ENCODE data around the gene RFX3.

The RFX3 gene

GRCh38 chr9:3251309-3251708 is 274.5 kb downstream of the RFX3 start:
- Histone ChIP-seq H3K18ac (ENCODE audit: low read length) (no peak overlapping the region), H3K27ac (replicated peaks; ENCODE audit: low read length) (no peak overlapping the region), H3K23ac (ENCODE audit: low read depth, low read length, poor library complexity) (no peak overlapping the region), H3K4me2 (ENCODE audit: insufficient read depth, low read length, poor library complexity, severe bottlenecking) (no peak overlapping the region), H3K27me3 (ENCODE audit: control insufficient read depth in 3 of 3, insufficient read depth in 3 of 3, low read depth in 1 of 3, low read length in 3 of 3) (no peaks in the 10 kb centered on the region), H2BK12ac (ENCODE audit: low read length) (no peak overlapping the region), H3K36me3 (replicated peaks in 1 of 2; ENCODE audit: control insufficient read depth in 2 of 2, insufficient read depth in 2 of 2, low read length in 2 of 2) (peaks cover 6 to 90% of the 10 kb centered on the region in 2 donors), H3K4me3 (ENCODE audit: low read length in 2 of 2) (no peak overlapping the region), H3K4ac (ENCODE audit: low read length) (no peak overlapping the region), H2AFZ (ENCODE audit: low read length) (no peak overlapping the region), H3K79me1 (ENCODE audit: low read depth, low read length) (no peaks in the 10 kb centered on the region), H2BK15ac (ENCODE audit: low read length) (no peak overlapping the region), H4K91ac (ENCODE audit: low read depth, low read length, poor library complexity) (no peak overlapping the region), H2AK5ac (ENCODE audit: low read depth, low read length) (no peak overlapping the region), H2BK5ac (ENCODE audit: low read length) (no peak overlapping the region), H3K14ac (ENCODE audit: low read length) (no peak overlapping the region), H3K9me3 (replicated peaks in 1 of 2; ENCODE audit: control insufficient read depth in 2 of 2, insufficient read depth in 1 of 2, low read depth in 1 of 2, low read length in 2 of 2) (no peaks in the 10 kb centered on the region), H4K8ac (ENCODE audit: low read depth, low read length) (no peak overlapping the region), H3K4me1 (ENCODE audit: control insufficient read depth in 2 of 2, insufficient read depth in 1 of 2, low read depth in 1 of 2, low read length in 2 of 2) (no peaks in the 10 kb centered on the region), H2BK120ac (ENCODE audit: low read depth, low read length) (no peak overlapping the region), H3K9ac (ENCODE audit: low read depth, low read length, poor library complexity) (no peak overlapping the region)
- WGBS, 2 donors (ENCODE audit: extremely low coverage in 2 of 2, insufficient read length in 2 of 2, insufficient replicate concordance in 1 of 2), result no CpG with 5 or more reads among the region's 2 CpGs
- DNase-seq (ENCODE audit: low spot score), result no peak

GRCh38 chr9:3250741-3251140 is 275.1 kb downstream of the RFX3 start:
- Histone ChIP-seq H3K9me3 (replicated peaks in 1 of 2; ENCODE audit: control insufficient read depth in 2 of 2, insufficient read depth in 1 of 2, low read depth in 1 of 2, low read length in 2 of 2) (no peaks in the 10 kb centered on the region), H2AFZ (ENCODE audit: low read length) (no peak overlapping the region), H3K27me3 (ENCODE audit: control insufficient read depth in 3 of 3, insufficient read depth in 3 of 3, low read depth in 1 of 3, low read length in 3 of 3) (no peaks in the 10 kb centered on the region), H3K4me2 (ENCODE audit: insufficient read depth, low read length, poor library complexity, severe bottlenecking) (no peak overlapping the region), H3K4me1 (ENCODE audit: control insufficient read depth in 2 of 2, insufficient read depth in 1 of 2, low read depth in 1 of 2, low read length in 2 of 2) (no peaks in the 10 kb centered on the region), H2BK5ac (ENCODE audit: low read length) (no peak overlapping the region), H2BK15ac (ENCODE audit: low read length) (no peak overlapping the region), H3K4me3 (ENCODE audit: low read length in 2 of 2) (no peak overlapping the region), H3K9ac (ENCODE audit: low read depth, low read length, poor library complexity) (no peak overlapping the region), H3K4ac (ENCODE audit: low read length) (no peak overlapping the region), H4K91ac (ENCODE audit: low read depth, low read length, poor library complexity) (no peak overlapping the region), H3K36me3 (replicated peaks in 1 of 2; ENCODE audit: control insufficient read depth in 2 of 2, insufficient read depth in 2 of 2, low read length in 2 of 2) (peaks cover 8 to 91% of the 10 kb centered on the region in 2 donors), H3K14ac (ENCODE audit: low read length) (no peak overlapping the region), H3K18ac (ENCODE audit: low read length) (no peak overlapping the region), H3K23ac (ENCODE audit: low read depth, low read length, poor library complexity) (no peak overlapping the region), H3K27ac (replicated peaks; ENCODE audit: low read length) (no peak overlapping the region), H3K79me1 (ENCODE audit: low read depth, low read length) (no peaks in the 10 kb centered on the region), H4K8ac (ENCODE audit: low read depth, low read length) (no peak overlapping the region), H2BK12ac (ENCODE audit: low read length) (no peak overlapping the region), H2BK120ac (ENCODE audit: low read depth, low read length) (no peak overlapping the region), H2AK5ac (ENCODE audit: low read depth, low read length) (no peak overlapping the region)
- DNase-seq (ENCODE audit: low spot score), result no peak
- WGBS, 2 donors (ENCODE audit: extremely low coverage in 2 of 2, insufficient read length in 2 of 2, insufficient replicate concordance in 1 of 2), result no CpG with 5 or more reads among the region's 4 CpGs

DNA sequence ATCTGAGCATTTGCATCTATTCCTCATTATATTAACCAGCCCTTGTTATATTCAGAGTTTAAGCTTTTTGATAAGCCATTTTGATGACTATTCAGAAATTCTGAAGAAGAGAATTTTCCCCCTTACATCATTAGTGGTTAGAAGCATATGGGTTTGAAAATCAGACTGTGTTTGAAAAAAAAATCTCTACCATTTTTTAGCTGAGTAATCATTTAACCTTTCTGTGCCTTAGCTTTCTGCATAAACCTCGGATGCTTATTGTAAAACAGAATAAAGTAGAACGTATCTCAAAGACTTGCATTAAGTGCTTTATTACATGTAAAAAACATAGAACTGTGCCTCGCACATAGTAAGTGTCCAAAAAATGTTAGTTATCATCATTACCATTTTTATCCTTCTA is 278.6 kb downstream of the RFX3 start:
- Histone ChIP-seq H3K27ac (replicated peaks; ENCODE audit: low read length) (no peak overlapping the region), H3K4me3 (ENCODE audit: low read length in 2 of 2) (no peak overlapping the region), H3K9ac (ENCODE audit: low read depth, low read length, poor library complexity) (no peak overlapping the region), H3K4me2 (ENCODE audit: insufficient read depth, low read length, poor library complexity, severe bottlenecking) (no peak overlapping the region), H3K4me1 (ENCODE audit: control insufficient read depth in 2 of 2, insufficient read depth in 1 of 2, low read depth in 1 of 2, low read length in 2 of 2) (no peaks in the 10 kb centered on the region), H2AFZ (ENCODE audit: low read length) (no peak overlapping the region), H4K91ac (ENCODE audit: low read depth, low read length, poor library complexity) (no peak overlapping the region), H3K18ac (ENCODE audit: low read length) (no peak overlapping the region), H2BK120ac (ENCODE audit: low read depth, low read length) (no peak overlapping the region), H3K79me1 (ENCODE audit: low read depth, low read length) (no peaks in the 10 kb centered on the region), H2BK12ac (ENCODE audit: low read length) (no peak overlapping the region), H3K4ac (ENCODE audit: low read length) (no peak overlapping the region), H2BK15ac (ENCODE audit: low read length) (no peak overlapping the region), H4K8ac (ENCODE audit: low read depth, low read length) (no peak overlapping the region), H3K27me3 (ENCODE audit: control insufficient read depth in 3 of 3, insufficient read depth in 3 of 3, low read depth in 1 of 3, low read length in 3 of 3) (no peaks in the 10 kb centered on the region), H3K36me3 (replicated peaks in 1 of 2; ENCODE audit: control insufficient read depth in 2 of 2, insufficient read depth in 2 of 2, low read length in 2 of 2) (peaks cover 7 to 74% of the 10 kb centered on the region in 2 donors), H3K14ac (ENCODE audit: low read length) (no peak overlapping the region), H2AK5ac (ENCODE audit: low read depth, low read length) (no peak overlapping the region), H3K23ac (ENCODE audit: low read depth, low read length, poor library complexity) (no peak overlapping the region), H2BK5ac (ENCODE audit: low read length) (no peak overlapping the region), H3K9me3 (replicated peaks in 1 of 2; ENCODE audit: control insufficient read depth in 2 of 2, insufficient read depth in 1 of 2, low read depth in 1 of 2, low read length in 2 of 2) (no peaks in the 10 kb centered on the region)
- no CpG with 5 or more reads among the region's 3 CpGs for WGBS, 2 donors (ENCODE audit: extremely low coverage in 2 of 2, insufficient read length in 2 of 2, insufficient replicate concordance in 1 of 2)
- DNase-seq (ENCODE audit: low spot score), result no peak

- Histone ChIP-seq H3K18ac (ENCODE audit: low read length) (no peak overlapping the region), H2BK5ac (ENCODE audit: low read length) (no peak overlapping the region), H3K36me3 (replicated peaks in 1 of 2; ENCODE audit: control insufficient read depth in 2 of 2, insufficient read depth in 2 of 2, low read length in 2 of 2) (peaks cover 7 to 65% of the 10 kb centered on the region in 2 donors), H3K79me1 (ENCODE audit: low read depth, low read length) (no peaks in the 10 kb centered on the region), H3K9me3 (replicated peaks in 1 of 2; ENCODE audit: control insufficient read depth in 2 of 2, insufficient read depth in 1 of 2, low read depth in 1 of 2, low read length in 2 of 2) (no peaks in the 10 kb centered on the region), H4K8ac (ENCODE audit: low read depth, low read length) (no peak overlapping the region), H3K23ac (ENCODE audit: low read depth, low read length, poor library complexity) (no peak overlapping the region), H3K4me2 (ENCODE audit: insufficient read depth, low read length, poor library complexity, severe bottlenecking) (no peak overlapping the region), H3K27me3 (ENCODE audit: control insufficient read depth in 3 of 3, insufficient read depth in 3 of 3, low read depth in 1 of 3, low read length in 3 of 3) (no peaks in the 10 kb centered on the region), H2AFZ (ENCODE audit: low read length) (no peak overlapping the region), H3K27ac (replicated peaks; ENCODE audit: low read length) (no peak overlapping the region), H3K14ac (ENCODE audit: low read length) (no peak overlapping the region), H2BK15ac (ENCODE audit: low read length) (no peak overlapping the region), H2AK5ac (ENCODE audit: low read depth, low read length) (no peak overlapping the region), H3K9ac (ENCODE audit: low read depth, low read length, poor library complexity) (no peak overlapping the region), H3K4me3 (ENCODE audit: low read length in 2 of 2) (no peak overlapping the region), H4K91ac (ENCODE audit: low read depth, low read length, poor library complexity) (no peak overlapping the region), H2BK120ac (ENCODE audit: low read depth, low read length) (no peak overlapping the region), H3K4ac (ENCODE audit: low read length) (no peak overlapping the region), H3K4me1 (ENCODE audit: control insufficient read depth in 2 of 2, insufficient read depth in 1 of 2, low read depth in 1 of 2, low read length in 2 of 2) (peaks cover under 1% of the 10 kb centered on the region in 2 donors), H2BK12ac (ENCODE audit: low read length) (no peak overlapping the region)
- no peak for DNase-seq (ENCODE audit: low spot score)
- WGBS, 2 donors (ENCODE audit: extremely low coverage in 2 of 2, insufficient read length in 2 of 2, insufficient replicate concordance in 1 of 2), result no CpG with 5 or more reads among the region's 3 CpGs
These were observed 279.6 kb downstream of the RFX3 start for GRCh38 chr9:3246241-3246640.
